Measurements from ENCODE around the gene GALNT17. TPM values are rescaled to one million over a fixed set of nuclear protein-coding genes. Genes with fewer than 3 reads are reported as not detected.

Gene GALNT17
- total RNA-seq, 1 experiment from 2014 or later: not detected

- Histone ChIP-seq H4K20me1 (ENCODE audit: low read length) (no peaks in the 10 kb centered on the region), H3K4me3 (ENCODE audit: low read length) (no peak overlapping the region), H3K79me2 (ENCODE audit: low read length) (no peaks in the 10 kb centered on the region), H3K36me3 (ENCODE audit: low read depth, low read length) (no peaks in the 10 kb centered on the region), H3K9me3 (ENCODE audit: low read length) (no peaks in the 10 kb centered on the region), H2AFZ (ENCODE audit: low read length) (no peak overlapping the region), H3K27me3 (ENCODE audit: low read length) (no peaks in the 10 kb centered on the region), H3F3A (ENCODE audit: low read length, unreplicated experiment) (no peaks in the 10 kb centered on the region), H3K9me2 (replicated peaks; ENCODE audit: low read length) (no peaks in the 10 kb centered on the region), H3K9ac (ENCODE audit: low read length) (no peak overlapping the region), H3K4me2 (ENCODE audit: low read length) (no peak overlapping the region), H3K4me1 (ENCODE audit: insufficient read depth, low read length) (no peaks in the 10 kb centered on the region), H3K27ac (ENCODE audit: low read length) (no peak overlapping the region)
- intact Hi-C loops (cut with micrococcal nuclease): no loop called here
- ChIA-PET POLR2A (ENCODE audit: unreplicated experiment) (no interaction called here), CTCF (no interaction called here)
- DNase-seq (no peak), ATAC-seq (no peak)
- no TSS peak for BruUV-seq (replicated peaks)
- TF ChIP-seq EZH2 (IDR thresholded peaks at IDR 0.05; ENCODE audit: low read length, unreplicated experiment) (no peak), EZH2phosphoT487 (IDR thresholded peaks at IDR 0.05; ENCODE audit: borderline replicate concordance, low read length) (no peak), CTCF (conservative IDR thresholded peaks at IDR 0.05; ENCODE audit: low read depth, low read length) (no peak)
Observed at GRCh38 chr7:71132377-71133231, 660 bp downstream of the GALNT17 start.

GRCh38 chr7:71133232-71133622 lies 1.3 kb downstream of the GALNT17 start:
- H3K36me3 ChIP-seq (ENCODE audit: low read depth, low read length): no peaks in the 10 kb centered on the region
- H3K4me2 ChIP-seq (ENCODE audit: low read length): no peak overlapping the region
- TF ChIP-seq CTCF (conservative IDR thresholded peaks at IDR 0.05; ENCODE audit: low read depth, low read length) (no peak), EZH2 (IDR thresholded peaks at IDR 0.05; ENCODE audit: low read length, unreplicated experiment) (no peak), EZH2phosphoT487 (IDR thresholded peaks at IDR 0.05; ENCODE audit: borderline replicate concordance, low read length) (no peak)
- DNase-seq: no peak
- no peak overlapping the region for H3K9ac ChIP-seq (ENCODE audit: low read length)
- no peak overlapping the region for H3K27ac ChIP-seq (ENCODE audit: low read length)
- H3K27me3 ChIP-seq (ENCODE audit: low read length): no peaks in the 10 kb centered on the region
- ChIA-PET CTCF (no interaction called here), POLR2A (ENCODE audit: unreplicated experiment) (no interaction called here)
- H3F3A ChIP-seq (ENCODE audit: low read length, unreplicated experiment): no peaks in the 10 kb centered on the region
- no peaks in the 10 kb centered on the region for H4K20me1 ChIP-seq (ENCODE audit: low read length)
- H3K9me2 ChIP-seq (replicated peaks; ENCODE audit: low read length): no peaks in the 10 kb centered on the region
- H2AFZ ChIP-seq (ENCODE audit: low read length): no peak overlapping the region
- H3K4me1 ChIP-seq (ENCODE audit: insufficient read depth, low read length): no peaks in the 10 kb centered on the region
- BruUV-seq (replicated peaks): no TSS peak
- H3K4me3 ChIP-seq (ENCODE audit: low read length): no peak overlapping the region
- intact Hi-C loops (cut with micrococcal nuclease): no loop called here
- no peaks in the 10 kb centered on the region for H3K79me2 ChIP-seq (ENCODE audit: low read length)
- no peak for ATAC-seq
- no peaks in the 10 kb centered on the region for H3K9me3 ChIP-seq (ENCODE audit: low read length)

DNA sequence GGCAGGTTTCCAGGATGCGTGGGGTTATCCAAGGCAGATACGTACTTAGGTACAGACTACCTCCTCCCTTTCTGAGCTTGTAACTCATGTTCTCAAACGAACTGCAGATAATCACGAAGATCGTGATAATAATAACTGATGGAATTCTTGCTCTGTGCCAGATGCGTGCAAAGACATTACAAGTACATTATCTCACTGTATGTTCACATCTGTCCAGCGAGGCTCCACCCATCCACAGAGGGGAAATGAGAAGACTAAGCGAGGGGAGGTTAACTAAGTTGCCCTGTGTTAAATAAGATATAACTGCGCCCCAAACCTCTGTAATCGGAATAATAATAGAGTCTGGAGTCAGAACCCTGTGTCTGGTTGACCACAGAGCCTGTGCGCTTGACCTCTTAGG lies 1.9 kb downstream of the GALNT17 start:
- H3K9me3 ChIP-seq (ENCODE audit: low read length): no peaks in the 10 kb centered on the region
- no peak overlapping the region for H3K4me2 ChIP-seq (ENCODE audit: low read length)
- no peaks in the 10 kb centered on the region for H3K4me1 ChIP-seq (ENCODE audit: insufficient read depth, low read length)
- H3K9me2 ChIP-seq (replicated peaks; ENCODE audit: low read length): no peaks in the 10 kb centered on the region
- DNase-seq (no peak), ATAC-seq (no peak)
- POLR2A ChIA-PET (ENCODE audit: unreplicated experiment): no interaction called here
- H3K27ac ChIP-seq (ENCODE audit: low read length): no peak overlapping the region
- H2AFZ ChIP-seq (ENCODE audit: low read length): no peak overlapping the region
- no peak overlapping the region for H3K9ac ChIP-seq (ENCODE audit: low read length)
- H4K20me1 ChIP-seq (ENCODE audit: low read length): no peaks in the 10 kb centered on the region
- TF ChIP-seq CTCF (conservative IDR thresholded peaks at IDR 0.05; ENCODE audit: low read depth, low read length): no peak
- TF ChIP-seq EZH2phosphoT487 (IDR thresholded peaks at IDR 0.05; ENCODE audit: borderline replicate concordance, low read length): no peak
- no peak for TF ChIP-seq EZH2 (IDR thresholded peaks at IDR 0.05; ENCODE audit: low read length, unreplicated experiment)
- intact Hi-C loops (cut with micrococcal nuclease): no loop called here
- no TSS peak for BruUV-seq (replicated peaks)
- H3K27me3 ChIP-seq (ENCODE audit: low read length): no peaks in the 10 kb centered on the region
- no peaks in the 10 kb centered on the region for H3K36me3 ChIP-seq (ENCODE audit: low read depth, low read length)
- CTCF ChIA-PET: no interaction called here
- H3F3A ChIP-seq (ENCODE audit: low read length, unreplicated experiment): no peaks in the 10 kb centered on the region
- no peak overlapping the region for H3K4me3 ChIP-seq (ENCODE audit: low read length)
- no peaks in the 10 kb centered on the region for H3K79me2 ChIP-seq (ENCODE audit: low read length)
